Right lobe of liver (tissue), 6 donors: ENCODE results near the gene CWC27. TPM values are rescaled to one million over a fixed set of nuclear protein-coding genes. Genes with fewer than 3 reads are reported as not detected.
"Not testable (repeated sequence)": the region's sequence is repeated elsewhere in the genome, so short reads cannot be mapped to it uniquely, and the experiment has no call there.

Experiments
- ATAC-seq, 4 donors: fragments of 200-7000 bp; cut with Tn5 transposase; one replicate each; pipeline ENCODE4 v1.9.1; 2020; ENCODE audit warnings: mild to moderate bottlenecking in 4 of 4, moderate library complexity in 4 of 4
- DNase-seq, 3 donors: peaks; one replicate each; pipeline ENCODE4 v3.0.0-alpha.2; 2020
- H3K27ac ChIP-seq, 3 donors: fragments of 200-600 bp; one replicate each; pipeline ENCODE4 v1.8.0; 2022
- H3K27me3 ChIP-seq, 2 donors: fragments of 200-600 bp; one replicate each; pipeline ENCODE4 v1.8.0; 2022
- H3K36me3 ChIP-seq, 4 donors: fragments of 200-600 bp; sonication (generic) in 1 of 4; one replicate each; pipeline versions ENCODE4 v1.5.1 to v1.8.0; 2017 to 2022; ENCODE audit warnings: control low read depth in 1 of 4
- H3K4me1 ChIP-seq, 4 donors: fragments of 200-600 bp; sonication (generic) in 1 of 4; one replicate each; pipeline versions ENCODE4 v1.5.1 to v1.8.0; 2017 to 2022; ENCODE audit warnings: control low read depth in 1 of 4
- H3K4me3 ChIP-seq, 3 donors: fragments of 200-600 bp; one replicate each; pipeline ENCODE4 v1.8.0; 2022
- H3K9me3 ChIP-seq, 4 donors: fragments of 200-600 bp; sonication (generic) in 1 of 4; one replicate each; pipeline versions ENCODE4 v1.5.1 to v1.8.0; 2017 to 2022; ENCODE audit warnings: control low read depth in 1 of 4
- POLR2A ChIP-seq: fragments of 450-650 bp; IDR thresholded peaks from one replicate; pipeline ENCODE4 v1.6.1; 2017; ENCODE audit warnings: antibody characterized with exemption, mild to moderate bottlenecking
- WGBS: methylation state at CpG from one replicate; pipeline ENCODE4 v1.1.6; 2018; ENCODE audit warnings: low coverage, low lambda C conversion rate; ENCODE audit not compliant: insufficient coverage; ENCODE audit errors: missing lambda C conversion rate; 5-methylcytosine and 5-hydroxymethylcytosine counted together
- intact Hi-C, 2 donors: fragments of 100-400 bp; cut with DNase I; formaldehyde crosslinking; loops; one replicate each; pipeline versions ENCODE4 v1.11.2 to v1.14.1; 2022
- total RNA-seq, 6 experiments: library from RNA; depleted of rRNA in 2 of 6; stranded (reverse); fragments of >200 nt in 2 of 6; fragmentation: NEBNext Ultra II Directional in 3 of 6; extraction: Animal tissue kit (Norgen Biotek cat#: 25700) in 3 of 6; gene quantifications; one replicate each; pipeline versions ENCODE4 v1.1.0 to v1.2.4, GENCODE V29; 2016 to 2023
- TF ChIP-seq, protein P1 (sequence below), 4 donors: fragments of 200-600 bp in 3 of 4; fragments of 450-650 bp in 1 of 4; IDR thresholded peaks; one replicate each; pipeline versions ENCODE4 v1.5.1 to v1.8.0; 2016 to 2022; ENCODE audit warnings: antibody characterized with exemption in 4 of 4, mild to moderate bottlenecking in 2 of 4
- donor health status: DM: no; HTN: yes; CAD: no.
- donor health status: DM: no; HTN: no; CAD: no.
- donor health status: DM: no; HTN: no; CAD: no.
- donor health status: DM: no; HTN: yes; CAD: no.
- donor health status: DM: no; HTN: yes; CAD: no.

CWC27 gene
- total RNA-seq, 6 experiments from 2014 or later, result 5.8 to 7.3 (median 6.8) TPM

DNA sequence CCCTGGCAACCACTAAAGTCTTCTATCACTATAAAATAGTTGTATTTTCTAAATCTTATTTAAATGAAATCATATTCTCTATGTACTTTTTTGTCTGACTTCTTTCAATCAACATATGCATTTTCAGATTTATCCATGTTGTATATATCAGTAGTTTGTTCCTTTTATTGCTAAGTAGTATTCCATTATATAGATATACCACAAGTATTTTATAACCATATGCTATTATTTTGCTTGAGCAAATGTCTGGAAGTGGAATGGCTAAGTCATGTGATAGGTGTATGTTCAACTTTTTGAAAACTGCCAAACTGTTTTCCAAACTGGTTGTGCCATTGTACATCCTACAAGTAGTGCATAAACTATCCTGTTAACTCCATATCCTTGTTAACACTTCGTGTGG, 131.1 kb downstream of the CWC27 start:
- Histone ChIP-seq H3K27me3 (no peaks in the 10 kb centered on the region), H3K4me3 (no peak overlapping the region), H3K36me3 (no peaks in the 10 kb centered on the region), H3K9me3 (no peaks in the 10 kb centered on the region), H3K27ac (no peak overlapping the region), H3K4me1 (peaks cover 0 to 12% (median 1%) of the 10 kb centered on the region in 4 donors)
- ATAC-seq (no peak), DNase-seq (no peak)
- WGBS, result 67% methylated on average over 1 of the region's 1 CpG
- intact Hi-C loops, result no loop called here
- TF ChIP-seq POLR2A, result no peak
- TF ChIP-seq, protein P1, sequence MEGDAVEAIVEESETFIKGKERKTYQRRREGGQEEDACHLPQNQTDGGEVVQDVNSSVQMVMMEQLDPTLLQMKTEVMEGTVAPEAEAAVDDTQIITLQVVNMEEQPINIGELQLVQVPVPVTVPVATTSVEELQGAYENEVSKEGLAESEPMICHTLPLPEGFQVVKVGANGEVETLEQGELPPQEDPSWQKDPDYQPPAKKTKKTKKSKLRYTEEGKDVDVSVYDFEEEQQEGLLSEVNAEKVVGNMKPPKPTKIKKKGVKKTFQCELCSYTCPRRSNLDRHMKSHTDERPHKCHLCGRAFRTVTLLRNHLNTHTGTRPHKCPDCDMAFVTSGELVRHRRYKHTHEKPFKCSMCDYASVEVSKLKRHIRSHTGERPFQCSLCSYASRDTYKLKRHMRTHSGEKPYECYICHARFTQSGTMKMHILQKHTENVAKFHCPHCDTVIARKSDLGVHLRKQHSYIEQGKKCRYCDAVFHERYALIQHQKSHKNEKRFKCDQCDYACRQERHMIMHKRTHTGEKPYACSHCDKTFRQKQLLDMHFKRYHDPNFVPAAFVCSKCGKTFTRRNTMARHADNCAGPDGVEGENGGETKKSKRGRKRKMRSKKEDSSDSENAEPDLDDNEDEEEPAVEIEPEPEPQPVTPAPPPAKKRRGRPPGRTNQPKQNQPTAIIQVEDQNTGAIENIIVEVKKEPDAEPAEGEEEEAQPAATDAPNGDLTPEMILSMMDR (IDR thresholded peaks at IDR 0.05), result no peak

DNA sequence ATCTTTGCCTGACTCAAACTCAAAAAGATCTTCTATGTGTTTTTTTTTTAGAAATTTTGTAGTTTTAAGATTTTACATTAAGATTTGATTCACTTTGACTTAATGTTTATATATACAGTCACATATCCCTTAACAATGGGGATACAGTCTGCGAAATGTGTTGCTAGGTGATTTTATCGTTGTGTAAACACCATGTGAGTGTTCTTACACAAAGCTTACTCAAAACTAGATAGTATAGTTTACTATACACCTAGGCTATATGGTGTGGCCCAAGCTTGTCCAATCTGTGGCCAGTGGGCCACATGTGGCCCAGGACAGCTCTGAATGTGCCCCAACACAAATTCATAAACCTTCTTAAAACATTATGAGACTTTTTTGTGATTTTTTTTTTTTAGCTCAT, 131.9 kb downstream of the CWC27 start:
- no peak overlapping the region for H3K27ac ChIP-seq
- H3K4me1 ChIP-seq, result peaks cover 0 to 4% (median 0%) of the 10 kb centered on the region in 4 donors
- no peak for DNase-seq
- WGBS, result 97% methylated on average over 2 of the region's 2 CpGs
- H3K27me3 ChIP-seq, result no peaks in the 10 kb centered on the region
- H3K4me3 ChIP-seq, result no peak overlapping the region
- TF ChIP-seq POLR2A, result no peak
- TF ChIP-seq, protein P1 (IDR thresholded peaks at IDR 0.05), result no peak
- no peak for ATAC-seq
- no peaks in the 10 kb centered on the region for H3K36me3 ChIP-seq
- H3K9me3 ChIP-seq, result no peaks in the 10 kb centered on the region
- intact Hi-C loops, result no loop called here

DNA sequence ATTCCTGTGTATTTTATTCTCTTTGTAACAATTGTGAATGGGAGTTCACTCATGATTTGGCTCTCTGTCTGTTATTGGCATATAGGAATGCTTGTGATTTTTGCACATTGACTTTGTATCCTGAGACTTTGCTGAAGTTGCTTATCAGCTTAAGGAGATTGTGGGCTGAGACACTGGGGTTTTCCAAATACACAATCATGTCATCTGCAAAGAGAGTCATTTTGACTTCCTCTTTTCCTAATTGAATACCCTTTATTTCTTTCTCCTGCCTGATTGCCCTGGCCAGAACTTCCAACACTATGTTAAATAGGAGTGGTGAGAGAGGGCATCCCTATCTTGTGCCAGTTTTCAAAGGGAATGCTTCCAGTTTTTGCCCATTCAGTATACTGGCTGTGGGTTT, 138.7 kb downstream of the CWC27 start:
- intact Hi-C loops, H3K4me3 ChIP-seq, H3K36me3 ChIP-seq, ATAC-seq, H3K9me3 ChIP-seq, DNase-seq, H3K4me1 ChIP-seq, H3K27me3 ChIP-seq, H3K27ac ChIP-seq: not testable (repeated sequence)

DNA sequence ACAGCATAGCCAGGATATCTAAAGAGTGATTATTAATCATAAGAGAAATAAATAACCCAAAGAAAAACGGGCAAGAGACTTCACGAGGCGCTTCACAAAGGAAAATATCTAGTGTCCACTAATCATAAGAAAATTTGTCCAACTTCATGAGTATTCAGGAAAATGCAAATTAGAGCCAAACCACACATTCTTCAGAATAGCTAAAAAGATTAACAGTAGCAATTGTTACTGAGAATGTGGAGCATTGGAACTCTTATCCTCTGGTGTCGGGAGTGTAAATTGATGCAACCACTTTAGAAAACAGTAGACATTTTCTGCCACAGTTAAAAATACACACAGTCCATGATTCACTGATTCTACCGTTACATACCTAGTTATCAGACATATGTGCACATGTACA, 145.7 kb downstream of the CWC27 start:
- Histone ChIP-seq H3K27ac (no peak overlapping the region), H3K9me3 (peaks cover 0 to 4% (median 0%) of the 10 kb centered on the region in 4 donors), H3K4me3 (no peak overlapping the region), H3K36me3 (no peaks in the 10 kb centered on the region), H3K4me1 (no peaks in the 10 kb centered on the region), H3K27me3 (no peaks in the 10 kb centered on the region)
- TF ChIP-seq, protein P1 (IDR thresholded peaks at IDR 0.05), result no peak
- no peak for TF ChIP-seq POLR2A
- intact Hi-C loops, result no loop called here
- ATAC-seq (no peak), DNase-seq (no peak)
- 81% methylated on average over 5 of the region's 5 CpGs for WGBS

DNA sequence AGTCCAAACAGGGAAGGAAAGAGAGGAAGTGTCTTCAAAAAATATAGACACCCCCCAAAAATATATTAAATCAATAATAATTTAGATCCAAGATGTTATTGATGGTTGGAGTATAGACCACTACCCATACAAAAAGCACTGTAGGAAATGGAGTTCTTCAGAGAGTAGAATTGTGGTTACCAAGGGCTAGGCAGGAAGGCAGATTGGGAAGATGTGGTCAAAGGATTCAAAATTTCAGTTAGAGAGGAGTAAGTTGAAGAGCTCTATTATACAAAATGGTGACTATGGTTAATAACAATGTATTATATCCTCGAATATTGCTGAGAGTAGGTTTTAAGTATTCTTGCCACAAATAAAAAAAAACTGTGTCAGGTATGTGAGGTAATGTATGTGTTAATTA, 149.4 kb downstream of the CWC27 start:
- intact Hi-C loops, result no loop called here
- 76% methylated on average over 1 of the region's 1 CpG for WGBS
- TF ChIP-seq, protein P1 (IDR thresholded peaks at IDR 0.05), result no peak
- no peak for TF ChIP-seq POLR2A
- DNase-seq (no peak), ATAC-seq (no peak)
- H3K4me3 ChIP-seq, result no peak overlapping the region
- no peaks in the 10 kb centered on the region for H3K36me3 ChIP-seq
- peaks cover 0 to 2% (median 0%) of the 10 kb centered on the region in 4 donors for H3K9me3 ChIP-seq
- no peak overlapping the region for H3K27ac ChIP-seq
- H3K4me1 ChIP-seq, result no peaks in the 10 kb centered on the region
- H3K27me3 ChIP-seq, result no peaks in the 10 kb centered on the region
